ENCODE results near the gene ZFHX3.
"Not testable (repeated sequence)": the region's sequence is repeated elsewhere in the genome, so short reads cannot be mapped to it uniquely, and the experiment has no call there.

DNA sequence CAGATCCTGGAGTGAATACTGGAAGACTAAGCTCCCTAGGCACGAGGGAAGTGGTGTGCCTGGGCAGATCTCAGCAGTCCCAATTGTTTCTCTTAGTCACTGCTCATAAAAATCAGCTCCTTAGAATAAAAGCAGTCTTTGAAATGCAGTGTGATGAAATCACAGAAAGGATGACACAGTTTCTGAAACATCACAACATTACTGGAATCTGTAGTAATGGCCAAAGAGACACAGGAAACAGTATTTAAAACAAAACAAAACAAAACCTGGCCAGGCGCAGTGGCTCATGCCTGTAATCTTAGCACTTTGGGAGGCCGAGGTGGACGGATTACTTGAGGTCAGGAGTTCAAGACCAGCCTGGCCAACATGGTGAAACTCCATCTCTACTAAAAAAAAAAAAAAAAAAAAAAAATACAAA, 34.7 kb upstream of the ZFHX3 start:
- not testable (repeated sequence) for TF ChIP-seq CTCF (IDR thresholded peaks at IDR 0.05 in 8 of 11, conservative IDR thresholded peaks at IDR 0.05 in 3 of 11); POLR2A (IDR thresholded peaks at IDR 0.05); POLR2AphosphoS5 (IDR thresholded peaks at IDR 0.05)
